HEK293 (cell line): ENCODE results near the gene TRAM2.
A peak's percentile ranks its signal among the peaks of the same experiment; 100 is the strongest.

Source experiments
- CTCF ChIA-PET: fragments of 350-600 bp; formaldehyde crosslinking; extraction: SDS; loops from one replicate; lab custom pipeline; 2021; ENCODE audit warnings: antibody characterized with exemption; lab: Yijun Ruan, JAX
- POLR2A ChIA-PET: fragments of 300-600 bp; formaldehyde crosslinking; extraction: SDS; loops from one replicate; lab custom pipeline; 2020; ENCODE audit warnings: antibody characterized with exemption, inconsistent platforms; lab: Yijun Ruan, JAX
- H3K27ac ChIP-seq: fragments of 200-500 bp; sonication (Bioruptor generic); 2 replicates; pipeline ENCODE4 v1.5.1; 2014; ENCODE audit warnings: low read depth, low read length, control low read depth, inconsistent platforms; ENCODE audit errors: extremely low read depth
- H3K36me3 ChIP-seq, 2 experiments: fragments of 200-500 bp in 1 of 2; sonication (Bioruptor generic) in 1 of 2; 1 replicate in 1 of 2; 2 replicates in 1 of 2; pipeline ENCODE4 v1.5.1; 2014 to 2017; ENCODE audit warnings: inconsistent platforms in 2 of 2, low read length in 2 of 2; ENCODE audit not compliant: control insufficient read depth in 2 of 2, insufficient read depth in 1 of 2
- H3K4me1 ChIP-seq: fragments of 200-500 bp; sonication (Bioruptor generic); 2 replicates; pipeline ENCODE4 v1.5.1; 2014; ENCODE audit warnings: mild to moderate bottlenecking, low read length, inconsistent platforms; ENCODE audit not compliant: control insufficient read depth, insufficient read depth
- H3K4me3 ChIP-seq: 2 replicates; pipeline ENCODE4 v1.5.1; 2011; ENCODE audit warnings: low read depth, mild to moderate bottlenecking, control low read depth, low read length, moderate library complexity
- H3K9me3 ChIP-seq: fragments of 200-500 bp; sonication (Bioruptor generic); 2 replicates; pipeline ENCODE4 v1.5.1; 2014; ENCODE audit warnings: low read depth, low read length, inconsistent platforms; ENCODE audit not compliant: control insufficient read depth, insufficient read depth
- FEZF1 ChIP-seq: fragments of 450-650 bp; formaldehyde crosslinking; IDR thresholded peaks from 2 replicates; pipeline ENCODE4 v1.5.1; 2016; ENCODE audit warnings: missing biosample characterization, missing genetic modification characterization
- INSM2 ChIP-seq: fragments of 450-650 bp; formaldehyde crosslinking; IDR thresholded peaks from 2 replicates; pipeline ENCODE4 v1.5.1; 2016; ENCODE audit warnings: missing biosample characterization, missing genetic modification characterization
- PRDM1 ChIP-seq: fragments of 450-650 bp; formaldehyde crosslinking; IDR thresholded peaks from 2 replicates; pipeline ENCODE4; 2016; ENCODE audit warnings: missing biosample characterization, missing genetic modification characterization
- REST ChIP-seq: fragments of 450-650 bp; formaldehyde crosslinking; IDR thresholded peaks from 2 replicates; pipeline ENCODE4 v1.5.1; 2016; ENCODE audit warnings: missing biosample characterization, missing genetic modification characterization
- SCRT2 ChIP-seq: fragments of 450-650 bp; formaldehyde crosslinking; IDR thresholded peaks from 2 replicates; pipeline ENCODE4 v1.5.1; 2016; ENCODE audit warnings: missing biosample characterization, missing genetic modification characterization
- SP3 ChIP-seq: fragments of 450-650 bp; formaldehyde crosslinking; IDR thresholded peaks from 2 replicates; pipeline ENCODE4 v1.5.1; 2016; ENCODE audit warnings: missing biosample characterization, missing genetic modification characterization
- SP7 ChIP-seq: fragments of 450-650 bp; formaldehyde crosslinking; IDR thresholded peaks from 2 replicates; pipeline ENCODE4 v1.5.1; 2016; ENCODE audit warnings: missing biosample characterization, missing genetic modification characterization
- ZBTB1 ChIP-seq: fragments of 450-650 bp; formaldehyde crosslinking; IDR thresholded peaks from 2 replicates; pipeline ENCODE4 v1.5.1; 2016; ENCODE audit warnings: missing biosample characterization, missing genetic modification characterization
- ZBTB44 ChIP-seq: fragments of 450-650 bp; IDR thresholded peaks from 2 replicates; pipeline ENCODE4 v1.5.1; 2018; ENCODE audit warnings: missing biosample characterization, mild to moderate bottlenecking, missing genetic modification characterization
- ZBTB6 ChIP-seq: fragments of 450-650 bp; formaldehyde crosslinking; IDR thresholded peaks from 2 replicates; pipeline ENCODE4 v1.5.1; 2017; ENCODE audit warnings: missing biosample characterization, missing genetic modification characterization
- ZFHX2 ChIP-seq: fragments of 450-650 bp; formaldehyde crosslinking; conservative IDR thresholded peaks from 2 replicates; pipeline ENCODE4 v1.5.1; 2016; ENCODE audit warnings: missing biosample characterization, missing genetic modification characterization
- ZNF10 ChIP-seq: fragments of 450-650 bp; formaldehyde crosslinking; IDR thresholded peaks from 2 replicates; pipeline ENCODE4 v1.5.1; 2017; ENCODE audit warnings: missing biosample characterization, missing genetic modification characterization
- ZNF121 ChIP-seq: fragments of 450-650 bp; formaldehyde crosslinking; IDR thresholded peaks from 2 replicates; pipeline ENCODE4 v1.5.1; 2016; ENCODE audit warnings: missing biosample characterization, missing genetic modification characterization
- ZNF19 ChIP-seq: fragments of 450-650 bp; formaldehyde crosslinking; IDR thresholded peaks from 2 replicates; pipeline ENCODE4; 2016; ENCODE audit warnings: missing biosample characterization, missing genetic modification characterization, low read depth
- ZNF23 ChIP-seq: fragments of 450-650 bp; formaldehyde crosslinking; IDR thresholded peaks from 2 replicates; pipeline ENCODE4 v1.5.1; 2016; ENCODE audit warnings: missing biosample characterization, missing genetic modification characterization, borderline replicate concordance
- ZNF266 ChIP-seq: fragments of 450-650 bp; formaldehyde crosslinking; IDR thresholded peaks from 2 replicates; pipeline ENCODE4 v1.5.1; 2016; ENCODE audit warnings: missing biosample characterization, missing genetic modification characterization, low read depth
- ZNF391 ChIP-seq: fragments of 450-650 bp; formaldehyde crosslinking; IDR thresholded peaks from 2 replicates; pipeline ENCODE4 v1.5.1; 2016; ENCODE audit warnings: low read depth, missing biosample characterization, missing genetic modification characterization, borderline replicate concordance
- ZNF416 ChIP-seq: fragments of 450-650 bp; formaldehyde crosslinking; IDR thresholded peaks from 2 replicates; pipeline ENCODE4 v1.5.1; 2016; ENCODE audit warnings: missing biosample characterization, missing genetic modification characterization
- ZNF521 ChIP-seq: fragments of 450-650 bp; formaldehyde crosslinking; IDR thresholded peaks from 2 replicates; pipeline ENCODE4 v1.5.1; 2017; ENCODE audit warnings: missing biosample characterization, mild to moderate bottlenecking, missing genetic modification characterization
- ZNF571 ChIP-seq: fragments of 450-650 bp; formaldehyde crosslinking; IDR thresholded peaks from 2 replicates; pipeline ENCODE4 v1.5.0; 2017; ENCODE audit warnings: missing biosample characterization, missing genetic modification characterization
- ZNF624 ChIP-seq: fragments of 450-650 bp; formaldehyde crosslinking; IDR thresholded peaks from 2 replicates; pipeline ENCODE4 v1.5.1; 2017; ENCODE audit warnings: missing biosample characterization, missing genetic modification characterization
- ZXDB ChIP-seq: fragments of 450-650 bp; formaldehyde crosslinking; IDR thresholded peaks from 2 replicates; pipeline ENCODE4 v1.5.1; 2016; ENCODE audit warnings: missing biosample characterization, missing genetic modification characterization

TRAM2 gene

GRCh38 chr6:52516269-52516668 is 60.6 kb downstream of the TRAM2 start:
- POLR2A ChIA-PET, result interaction anchor here (2.3 kb wide), 1 partner anchor 12 kb away, joined by 17 read pairs; no protein-coding TSS in a partner anchor

GRCh38 chr6:52515219-52515960 is 61.5 kb downstream of the TRAM2 start:
- Histone ChIP-seq H3K4me3 (no peak overlapping the region), H3K9me3 (no peaks in the 10 kb centered on the region), H3K4me1 (peaks cover 6% of the 10 kb centered on the region; the same call in 1 of the 2 replicates), H3K27ac (no peak overlapping the region), H3K36me3 (peaks cover 0 to 5% of the 10 kb centered on the region in 2 experiments; a peak in 1 of 3 replicates)
- POLR2A ChIA-PET, result interaction anchor here (0.6 to 2.3 kb wide), 4 partner anchors 11 to 62 kb away, joined by 3 to 17 read pairs (median 7); partner anchors contain the start of gene TRAM2
- CTCF ChIA-PET, result interaction anchor here (0.8 to 2.3 kb wide), 13 partner anchors 11 to 148 kb away, joined by 3 to 10 read pairs (median 3); partner anchors contain the start of gene EFHC1
- TF ChIP-seq ZNF624 (tag by site-specific recombination) (no peak), ZNF571 (tag by site-specific recombination) (no peak), ZNF521 (tag by site-specific recombination) (no peak), SP3 (no peak), ZNF19 (tag by site-specific recombination) (no peak), ZBTB44 (tag by site-specific recombination) (no peak), SP7 (tag by site-specific recombination) (no peak), ZNF10 (tag by site-specific recombination) (no peak), ZBTB6 (no peak), PRDM1 (tag by site-specific recombination) (0 out of 2 replicates have a peak, but pooled peaks have one; percentile 44), ZXDB (tag by site-specific recombination) (no peak), FEZF1 (peak; percentile 55; the same call in 1 of the 2 replicates), ZNF416 (tag by site-specific recombination) (no peak), ZBTB1 (tag by site-specific recombination) (no peak), ZNF23 (tag by site-specific recombination) (no peak), ZNF266 (no peak), ZNF121 (tag by site-specific recombination) (no peak)

More at GRCh38 chr6:52516269-52516668, 60.6 kb downstream of the TRAM2 start:
- peaks cover 0 to 5% of the 10 kb centered on the region in 2 experiments; a peak in 1 of 3 replicates for H3K36me3 ChIP-seq
- TF ChIP-seq ZFHX2 (no peak), SCRT2 (tag by site-specific recombination) (no peak), INSM2 (no peak), ZNF391 (no peak), REST (tag by site-specific recombination) (peak; percentile 79)
- H3K4me1 ChIP-seq, result peaks cover 6% of the 10 kb centered on the region; the same call in 1 of the 2 replicates
- no peak overlapping the region for H3K27ac ChIP-seq
- H3K9me3 ChIP-seq, result no peaks in the 10 kb centered on the region
- CTCF ChIA-PET, result interaction anchor here (0.5 to 2.3 kb wide), 8 partner anchors 23 to 147 kb away, joined by 3 to 10 read pairs (median 4); partner anchors contain the start of gene EFHC1
- no peak overlapping the region for H3K4me3 ChIP-seq
